K562 (cell line): ENCODE measurements around the gene ERBB3. TPM values are rescaled to one million over a fixed set of nuclear protein-coding genes. Genes with fewer than 3 reads are reported as not detected.

ENCODE experiments used
- ETV6 ChIP-seq, 3 experiments: fragments of 150-350 bp in 1 of 3; sonication (generic) in 1 of 3; formaldehyde crosslinking in 1 of 3; IDR thresholded peaks; 2 replicates each; pipeline versions ENCODE4 v1.6.1 to v1.8.0; 2014 to 2022; ENCODE audit warnings: borderline replicate concordance in 2 of 3, low read depth in 2 of 3, antibody characterized with exemption in 1 of 3, low read length in 1 of 3, mild to moderate bottlenecking in 1 of 3, missing genetic modification reagents in 1 of 3
- FOXA1 ChIP-seq: fragments of 450-650 bp; IDR thresholded peaks from 2 replicates; pipeline ENCODE4 v1.6.1; 2016; ENCODE audit warnings: mild to moderate bottlenecking, borderline replicate concordance
- JUN ChIP-seq, 2 experiments: sonication (generic) in 1 of 2; formaldehyde crosslinking in 1 of 2; IDR thresholded peaks; 2 replicates each; pipeline versions ENCODE4 v1.6.1 to v1.8.0; 2012 to 2022; ENCODE audit warnings: borderline replicate concordance in 2 of 2, mild to moderate bottlenecking in 2 of 2, improper control_type of control experiment in 1 of 2, low read depth in 1 of 2, low read length in 1 of 2, missing genetic modification reagents in 1 of 2
- JUND ChIP-seq, 2 experiments: IDR thresholded peaks; 2 replicates in 1 of 2; 3 replicates in 1 of 2; pipeline ENCODE4 v1.6.1; 2011; ENCODE audit warnings: borderline replicate concordance in 2 of 2, low read depth in 2 of 2, low read length in 2 of 2, improper control_type of control experiment in 1 of 2, missing biosample characterization in 1 of 2, missing genetic modification characterization in 1 of 2, missing genetic modification reagents in 1 of 2
- POLR2G ChIP-seq: fragments of 200-400 bp; formaldehyde crosslinking; IDR thresholded peaks from 2 replicates; pipeline ENCODE4 v1.6.1; 2017; ENCODE audit warnings: low read depth, mild to moderate bottlenecking, antibody characterized with exemption, low read length, moderate library complexity
- PTBP1 ChIP-seq: fragments of 200-400 bp; formaldehyde crosslinking; IDR thresholded peaks from 2 replicates; pipeline ENCODE4 v1.6.1; 2017; ENCODE audit warnings: low read depth, low read length
- RUNX1 ChIP-seq: sonication (generic); IDR thresholded peaks from 2 replicates; pipeline ENCODE4 v1.6.1; 2016; ENCODE audit warnings: antibody characterized with exemption, low read depth
- SMC3 ChIP-seq: conservative IDR thresholded peaks from 2 replicates; pipeline ENCODE4 v1.6.1; 2011; ENCODE audit warnings: low read depth, low read length, improper control_type of control experiment; ENCODE audit not compliant: insufficient read depth
- TAL1 ChIP-seq: fragments of 450-650 bp; IDR thresholded peaks from 2 replicates; pipeline ENCODE4 v1.6.1; 2016; ENCODE audit warnings: mild to moderate bottlenecking
- polyA plus RNA-seq, 8 experiments: library from polyadenylated mRNA; depleted of rRNA in 4 of 8; stranded (reverse) in 5 of 8; unstranded in 3 of 8; fragments of >200 nt; fragmentation: Nextera tagmentation in 2 of 8; fragmentation: Illumina TruSeq in 1 of 8; extraction: Ambion mirVana in 2 of 8; extraction: Trizol in 1 of 8; gene quantifications; 2 replicates each; pipeline versions ENCODE4 v1.2.1 to v1.2.3, GENCODE V29; 2011 to 2014; ENCODE audit warnings: inconsistent platforms in 1 of 8, missing spikeins in 1 of 8
- total RNA-seq, 7 experiments: library from RNA; depleted of rRNA in 6 of 7; stranded (reverse); fragments of >200 nt in 6 of 7; fragmentation: Illumina TruSeq in 2 of 7; extraction: Trizol in 2 of 7; gene quantifications; 2 replicates each; pipeline versions ENCODE4 v1.2.1 to v1.2.3, GENCODE V29; 2011 to 2021; ENCODE audit warnings: low replicate concordance in 1 of 7
- TF ChIP-seq, protein P1 (sequence below): fragments of 450-650 bp; IDR thresholded peaks from 2 replicates; pipeline ENCODE4 v1.6.1; 2016; ENCODE audit warnings: low read depth
- TF ChIP-seq, protein P2 (sequence below): fragments of 450-650 bp; formaldehyde crosslinking; IDR thresholded peaks from 2 replicates; pipeline ENCODE4 v1.4.0; 2020; ENCODE audit warnings: mild to moderate bottlenecking, moderate library complexity
- TF ChIP-seq, protein P3 (sequence below), 2 experiments: IDR thresholded peaks; 2 replicates each; pipeline ENCODE4 v1.6.1; 2012; ENCODE audit warnings: improper control_type of control experiment in 2 of 2, low read depth in 2 of 2, low read length in 2 of 2, borderline replicate concordance in 1 of 2

The ERBB3 gene
- total and polyA plus RNA-seq, 9 of the 15 experiments (the other 6 are each of a cell fraction or from before 2014, with no cell fraction given), result 1.5 to 5.4 (median 3.8) TPM

DNA sequence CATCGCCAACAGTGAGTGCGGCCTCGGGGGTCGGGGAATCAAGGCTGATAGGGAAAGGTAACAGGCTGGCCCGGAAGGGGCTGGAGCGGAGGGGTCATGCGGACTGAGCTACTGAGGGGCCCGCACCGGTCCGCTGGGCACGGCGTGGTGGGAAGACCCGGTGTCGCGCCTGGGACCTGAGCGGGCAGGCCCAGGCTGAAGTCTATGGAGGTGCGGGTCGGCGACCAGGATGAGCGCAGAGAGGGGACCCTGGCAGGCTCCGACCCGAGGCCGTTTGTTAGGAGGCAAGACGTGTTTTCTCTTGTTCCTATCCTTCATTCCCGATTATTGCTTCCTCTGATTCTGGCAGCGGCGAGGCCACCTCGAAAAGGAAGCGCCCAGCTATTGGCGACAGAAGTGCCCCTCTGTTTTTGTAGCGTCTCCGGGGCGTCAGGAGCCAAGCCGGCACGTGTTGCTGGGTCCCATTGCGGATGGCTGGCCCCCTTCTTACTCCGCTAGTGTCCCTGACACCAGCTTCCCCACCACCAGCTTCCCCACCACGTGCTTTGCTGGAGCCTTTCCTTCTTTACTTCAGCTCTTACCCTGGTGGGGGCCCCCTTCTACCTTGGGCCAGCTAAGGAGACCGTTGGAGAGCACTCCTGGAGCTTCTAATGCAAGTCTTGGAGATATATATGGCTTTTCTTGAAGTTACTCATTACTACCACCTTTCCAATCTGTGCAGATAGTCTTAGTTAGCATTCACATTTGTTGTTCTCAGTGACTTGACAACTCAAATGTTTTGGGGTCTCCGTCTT, 25.0 kb downstream of the ERBB3 start (continued):
- TF ChIP-seq JUND (IDR thresholded peaks at IDR 0.05; ENCODE audit: borderline replicate concordance, low read depth, low read length) (no peak), JUND (tag; IDR thresholded peaks at IDR 0.05; ENCODE audit: borderline replicate concordance, low read depth, low read length) (no peak), POLR2G (no peak), RUNX1 (no peak), ETV6 (IDR thresholded peaks at IDR 0.05; ENCODE audit: borderline replicate concordance in 1 of 2, low read depth in 2 of 2, low read length in 1 of 2) (no peak), ETV6 (CRISPR knock-in tag; IDR thresholded peaks at IDR 0.05; ENCODE audit: borderline replicate concordance) (no peak), SMC3 (no peak), PTBP1 (no peak), FOXA1 (no peak), TAL1 (no peak), JUN (IDR thresholded peaks at IDR 0.05; ENCODE audit: borderline replicate concordance, low read depth, low read length) (no peak; the same call in 1 of the 2 replicates), JUN (CRISPR knock-in tag; IDR thresholded peaks at IDR 0.05; ENCODE audit: borderline replicate concordance) (peak; percentile 41; the same call in 1 of the 2 replicates)
- TF ChIP-seq, protein P1, sequence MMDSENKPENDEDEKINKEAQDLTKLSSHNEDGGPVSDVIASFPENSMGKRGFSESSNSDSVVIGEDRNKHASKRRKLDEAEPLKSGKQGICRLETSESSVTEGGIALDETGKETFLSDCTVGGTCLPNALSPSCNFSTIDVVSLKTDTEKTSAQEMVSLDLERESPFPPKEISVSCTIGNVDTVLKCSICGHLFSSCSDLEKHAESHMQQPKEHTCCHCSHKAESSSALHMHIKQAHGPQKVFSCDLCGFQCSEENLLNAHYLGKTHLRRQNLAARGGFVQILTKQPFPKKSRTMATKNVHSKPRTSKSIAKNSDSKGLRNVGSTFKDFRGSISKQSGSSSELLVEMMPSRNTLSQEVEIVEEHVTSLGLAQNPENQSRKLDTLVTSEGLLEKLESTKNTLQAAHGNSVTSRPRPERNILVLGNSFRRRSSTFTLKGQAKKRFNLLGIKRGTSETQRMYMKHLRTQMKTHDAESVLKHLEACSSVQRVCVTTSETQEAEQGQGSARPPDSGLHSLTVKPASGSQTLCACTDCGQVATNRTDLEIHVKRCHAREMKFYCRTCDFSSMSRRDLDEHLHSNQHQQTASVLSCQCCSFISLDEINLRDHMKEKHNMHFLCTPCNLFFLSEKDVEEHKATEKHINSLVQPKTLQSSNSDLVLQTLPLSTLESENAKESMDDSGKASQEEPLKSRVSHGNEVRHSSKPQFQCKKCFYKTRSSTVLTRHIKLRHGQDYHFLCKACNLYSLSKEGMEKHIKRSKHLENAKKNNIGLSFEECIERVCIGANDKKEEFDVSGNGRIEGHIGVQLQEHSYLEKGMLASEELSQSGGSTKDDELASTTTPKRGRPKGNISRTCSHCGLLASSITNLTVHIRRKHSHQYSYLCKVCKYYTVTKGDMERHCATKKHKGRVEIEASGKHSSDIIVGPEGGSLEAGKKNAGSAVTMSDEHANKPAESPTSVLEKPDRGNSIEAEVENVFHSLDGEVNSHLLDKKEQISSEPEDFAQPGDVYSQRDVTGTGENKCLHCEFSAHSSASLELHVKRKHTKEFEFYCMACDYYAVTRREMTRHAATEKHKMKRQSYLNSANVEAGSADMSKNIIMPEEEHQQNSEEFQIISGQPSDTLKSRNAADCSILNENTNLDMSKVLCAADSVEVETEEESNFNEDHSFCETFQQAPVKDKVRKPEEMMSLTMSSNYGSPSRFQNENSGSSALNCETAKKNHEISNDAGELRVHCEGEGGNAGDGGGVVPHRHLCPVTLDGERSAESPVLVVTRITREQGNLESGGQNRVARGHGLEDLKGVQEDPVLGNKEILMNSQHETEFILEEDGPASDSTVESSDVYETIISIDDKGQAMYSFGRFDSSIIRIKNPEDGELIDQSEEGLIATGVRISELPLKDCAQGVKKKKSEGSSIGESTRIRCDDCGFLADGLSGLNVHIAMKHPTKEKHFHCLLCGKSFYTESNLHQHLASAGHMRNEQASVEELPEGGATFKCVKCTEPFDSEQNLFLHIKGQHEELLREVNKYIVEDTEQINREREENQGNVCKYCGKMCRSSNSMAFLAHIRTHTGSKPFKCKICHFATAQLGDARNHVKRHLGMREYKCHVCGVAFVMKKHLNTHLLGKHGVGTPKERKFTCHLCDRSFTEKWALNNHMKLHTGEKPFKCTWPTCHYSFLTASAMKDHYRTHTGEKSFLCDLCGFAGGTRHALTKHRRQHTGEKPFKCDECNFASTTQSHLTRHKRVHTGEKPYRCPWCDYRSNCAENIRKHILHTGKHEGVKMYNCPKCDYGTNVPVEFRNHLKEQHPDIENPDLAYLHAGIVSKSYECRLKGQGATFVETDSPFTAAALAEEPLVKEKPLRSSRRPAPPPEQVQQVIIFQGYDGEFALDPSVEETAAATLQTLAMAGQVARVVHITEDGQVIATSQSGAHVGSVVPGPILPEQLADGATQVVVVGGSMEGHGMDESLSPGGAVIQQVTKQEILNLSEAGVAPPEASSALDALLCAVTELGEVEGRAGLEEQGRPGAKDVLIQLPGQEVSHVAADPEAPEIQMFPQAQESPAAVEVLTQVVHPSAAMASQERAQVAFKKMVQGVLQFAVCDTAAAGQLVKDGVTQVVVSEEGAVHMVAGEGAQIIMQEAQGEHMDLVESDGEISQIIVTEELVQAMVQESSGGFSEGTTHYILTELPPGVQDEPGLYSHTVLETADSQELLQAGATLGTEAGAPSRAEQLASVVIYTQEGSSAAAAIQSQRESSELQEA, result no peak
- TF ChIP-seq, protein P2, sequence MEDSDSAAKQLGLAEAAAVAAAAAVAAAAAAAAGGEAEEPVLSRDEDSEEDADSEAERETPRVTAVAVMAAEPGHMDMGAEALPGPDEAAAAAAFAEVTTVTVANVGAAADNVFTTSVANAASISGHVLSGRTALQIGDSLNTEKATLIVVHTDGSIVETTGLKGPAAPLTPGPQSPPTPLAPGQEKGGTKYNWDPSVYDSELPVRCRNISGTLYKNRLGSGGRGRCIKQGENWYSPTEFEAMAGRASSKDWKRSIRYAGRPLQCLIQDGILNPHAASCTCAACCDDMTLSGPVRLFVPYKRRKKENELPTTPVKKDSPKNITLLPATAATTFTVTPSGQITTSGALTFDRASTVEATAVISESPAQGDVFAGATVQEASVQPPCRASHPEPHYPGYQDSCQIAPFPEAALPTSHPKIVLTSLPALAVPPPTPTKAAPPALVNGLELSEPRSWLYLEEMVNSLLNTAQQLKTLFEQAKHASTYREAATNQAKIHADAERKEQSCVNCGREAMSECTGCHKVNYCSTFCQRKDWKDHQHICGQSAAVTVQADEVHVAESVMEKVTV (CRISPR knock-in tag), result no peak
- TF ChIP-seq, protein P3, sequence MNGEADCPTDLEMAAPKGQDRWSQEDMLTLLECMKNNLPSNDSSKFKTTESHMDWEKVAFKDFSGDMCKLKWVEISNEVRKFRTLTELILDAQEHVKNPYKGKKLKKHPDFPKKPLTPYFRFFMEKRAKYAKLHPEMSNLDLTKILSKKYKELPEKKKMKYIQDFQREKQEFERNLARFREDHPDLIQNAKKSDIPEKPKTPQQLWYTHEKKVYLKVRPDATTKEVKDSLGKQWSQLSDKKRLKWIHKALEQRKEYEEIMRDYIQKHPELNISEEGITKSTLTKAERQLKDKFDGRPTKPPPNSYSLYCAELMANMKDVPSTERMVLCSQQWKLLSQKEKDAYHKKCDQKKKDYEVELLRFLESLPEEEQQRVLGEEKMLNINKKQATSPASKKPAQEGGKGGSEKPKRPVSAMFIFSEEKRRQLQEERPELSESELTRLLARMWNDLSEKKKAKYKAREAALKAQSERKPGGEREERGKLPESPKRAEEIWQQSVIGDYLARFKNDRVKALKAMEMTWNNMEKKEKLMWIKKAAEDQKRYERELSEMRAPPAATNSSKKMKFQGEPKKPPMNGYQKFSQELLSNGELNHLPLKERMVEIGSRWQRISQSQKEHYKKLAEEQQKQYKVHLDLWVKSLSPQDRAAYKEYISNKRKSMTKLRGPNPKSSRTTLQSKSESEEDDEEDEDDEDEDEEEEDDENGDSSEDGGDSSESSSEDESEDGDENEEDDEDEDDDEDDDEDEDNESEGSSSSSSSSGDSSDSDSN (IDR thresholded peaks at IDR 0.05; ENCODE audit: borderline replicate concordance in 1 of 2, low read depth in 2 of 2, low read length in 2 of 2), result no peak
